ENCODE results near the gene RASGRF1. TPM values are rescaled to one million over a fixed set of nuclear protein-coding genes. Genes with fewer than 3 reads are reported as not detected.
"Not testable (repeated sequence)": the region's sequence is repeated elsewhere in the genome, so short reads cannot be mapped to it uniquely, and the experiment has no call there.

Gene RASGRF1
- total RNA-seq, 1 experiment from 2014 or later: not detected

DNA sequence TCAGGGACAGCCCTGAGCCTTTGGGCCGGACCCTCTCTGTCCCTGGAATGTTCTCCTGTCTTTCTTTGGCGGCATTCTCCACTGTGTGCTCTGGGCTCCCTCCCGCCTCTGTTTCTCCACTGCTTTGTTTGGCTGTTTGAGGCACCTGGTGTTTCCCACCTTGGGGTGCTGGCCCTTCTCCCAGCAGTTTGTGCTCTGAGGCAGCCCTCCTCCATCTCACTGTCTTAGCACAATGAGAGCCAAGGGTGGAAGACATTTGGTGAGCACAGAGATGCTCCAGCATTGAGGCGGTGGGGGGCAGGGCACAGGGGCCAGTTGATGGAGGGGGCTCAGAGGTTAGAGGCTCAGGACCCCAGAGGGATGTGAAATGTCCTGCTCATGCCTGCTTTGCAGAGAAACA, 54.3 kb downstream of the RASGRF1 start:
- no peak for DNase-seq (ENCODE audit: low read depth)

DNA sequence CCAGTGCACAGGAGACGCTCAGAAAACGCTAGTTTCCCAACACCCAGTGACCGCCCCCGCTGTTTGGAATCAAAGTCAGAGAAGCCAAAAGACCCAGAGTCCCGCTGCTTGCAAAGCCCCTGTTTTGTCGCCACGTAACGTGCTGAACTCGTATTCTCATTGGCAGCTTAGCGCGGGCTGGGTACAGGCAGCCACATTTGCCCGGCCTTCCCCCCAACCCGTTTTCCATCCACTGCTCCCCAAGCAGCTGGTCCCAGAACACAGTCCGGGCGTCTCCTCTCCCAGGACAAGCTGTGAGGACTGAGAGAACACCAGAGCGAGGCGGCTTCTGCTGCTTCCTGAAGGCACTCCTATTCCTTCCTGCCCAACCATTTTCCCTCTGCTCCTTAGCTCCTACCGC, 54.8 kb downstream of the RASGRF1 start:
- no peak for DNase-seq (ENCODE audit: low read depth)

DNA sequence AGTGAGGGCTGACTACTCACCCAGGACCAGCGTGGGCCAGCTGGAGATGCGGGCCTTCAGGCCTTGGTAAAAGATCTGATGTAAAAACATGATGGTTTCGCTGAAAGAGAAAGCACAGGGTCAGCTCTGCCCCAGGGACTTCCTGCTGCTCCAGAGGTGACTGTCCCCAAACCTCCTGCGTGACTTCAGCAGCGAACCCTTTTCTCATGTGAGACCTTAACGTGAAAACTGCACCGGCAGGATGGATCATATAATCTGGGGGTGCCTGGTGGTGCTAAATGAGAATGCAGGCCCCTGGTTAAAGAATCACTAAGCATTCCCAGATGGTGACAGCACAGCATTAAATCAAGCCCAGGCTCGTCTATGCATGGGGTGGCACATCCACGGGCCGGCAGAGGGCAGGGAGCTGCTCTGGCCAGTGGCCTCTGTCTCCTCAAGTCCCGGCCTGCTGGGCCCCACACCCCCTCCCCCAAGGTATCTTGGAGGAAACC, 55.4 kb downstream of the RASGRF1 start:
- no peak for DNase-seq (ENCODE audit: low read depth)

DNA sequence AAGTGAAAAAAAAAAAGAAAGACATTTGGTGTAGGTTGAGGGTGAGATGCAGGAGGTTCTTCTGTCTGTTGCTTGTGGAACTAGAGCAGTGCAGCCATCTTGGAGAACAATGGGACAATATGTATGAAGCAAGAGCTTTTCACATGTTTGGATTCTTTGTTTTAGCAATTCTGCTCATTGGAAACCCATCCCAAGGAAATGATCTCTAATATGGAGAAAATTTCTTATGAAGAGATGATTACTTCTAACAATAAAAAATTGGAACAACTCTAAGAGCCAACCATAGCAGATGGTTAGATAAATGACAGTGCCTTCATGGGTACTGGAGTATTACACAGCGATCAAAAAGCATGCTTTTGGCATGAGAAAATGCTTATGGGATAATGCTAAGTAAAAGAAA, 56.3 kb downstream of the RASGRF1 start:
- no peak for DNase-seq (ENCODE audit: low read depth)

DNA sequence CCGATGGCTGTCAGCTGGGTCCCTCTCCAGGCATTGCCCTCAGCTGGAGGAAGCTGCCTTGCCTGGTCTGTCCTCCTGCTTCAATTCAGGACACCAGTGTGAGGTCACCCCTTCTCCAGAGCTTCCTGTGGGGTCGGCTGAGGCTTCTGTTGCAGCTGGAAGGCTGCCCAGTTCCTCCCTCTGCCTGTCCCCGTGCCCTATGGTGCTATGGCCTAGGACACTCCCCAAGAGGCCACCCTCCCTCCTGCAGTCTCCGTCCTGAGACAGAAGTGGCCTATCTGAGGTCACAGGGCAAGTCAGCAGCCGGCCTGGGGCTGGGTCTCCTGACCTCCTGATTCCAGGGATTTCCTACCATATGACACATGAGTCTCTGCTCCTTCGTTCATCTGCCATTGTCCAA, 57.9 kb downstream of the RASGRF1 start:
- DNase-seq (ENCODE audit: low read depth): no peak

DNA sequence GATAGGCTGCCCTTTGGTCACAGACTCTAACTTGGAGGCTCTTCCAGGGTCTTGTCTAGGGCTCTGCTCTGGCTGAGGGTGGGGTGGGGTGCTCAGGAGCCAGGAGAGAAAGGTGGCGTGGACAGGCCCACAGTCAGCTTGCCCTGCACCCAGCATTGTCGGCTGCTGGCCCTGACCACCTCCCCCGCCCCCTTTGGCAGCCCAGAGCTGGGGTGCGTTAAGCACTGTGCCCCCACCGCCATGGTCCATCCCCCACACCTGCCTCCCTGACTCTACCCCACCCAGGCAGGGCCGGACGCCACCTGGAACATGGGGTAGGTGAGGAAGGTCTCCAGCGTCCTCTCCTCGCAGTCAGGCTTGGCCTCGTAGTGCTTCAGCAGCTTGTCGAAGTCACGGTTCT, 58.8 kb downstream of the RASGRF1 start:
- no peak for DNase-seq (ENCODE audit: low read depth)

DNA sequence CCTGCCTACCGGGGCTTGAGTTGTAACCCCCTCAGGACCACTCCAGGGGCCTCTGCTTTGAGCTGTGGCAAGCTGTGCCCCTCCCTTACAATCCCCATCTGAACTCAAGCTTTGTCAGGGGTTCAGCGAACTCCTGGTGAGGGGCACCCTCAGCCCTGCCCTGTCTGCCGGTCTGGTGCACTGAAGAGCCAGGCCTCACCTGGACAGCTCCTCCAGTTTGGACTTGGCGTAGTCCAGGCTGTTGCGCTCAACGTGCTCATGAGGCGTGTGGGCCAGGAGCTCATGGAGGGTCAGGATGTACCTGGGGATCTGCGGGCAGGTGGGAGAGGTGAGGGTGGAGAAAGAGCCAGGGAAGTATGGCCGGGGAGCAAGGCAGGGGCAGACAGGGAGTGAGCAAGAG, 59.4 kb downstream of the RASGRF1 start:
- no peak for DNase-seq (ENCODE audit: low read depth)

DNA sequence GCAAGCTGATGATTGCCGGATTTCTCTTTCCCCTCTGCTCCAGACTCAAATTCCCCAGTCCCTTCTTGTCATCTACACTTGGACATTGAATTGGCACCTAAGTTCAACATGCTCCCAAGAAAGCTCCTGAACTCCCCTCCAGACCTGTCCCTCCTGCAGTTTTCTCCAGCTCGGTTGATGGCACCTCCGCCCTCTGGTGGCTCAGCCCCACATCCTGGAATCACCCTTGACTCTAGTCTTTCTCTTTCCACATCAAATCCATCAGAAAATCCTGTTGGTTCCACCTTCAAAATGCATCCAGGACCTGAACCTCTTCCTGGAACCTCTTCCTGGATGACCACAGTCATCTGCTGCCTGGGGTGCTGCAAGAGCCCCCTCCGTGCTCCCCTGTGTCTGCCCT, 60.1 kb downstream of the RASGRF1 start:
- DNase-seq (ENCODE audit: low read depth): no peak

DNA sequence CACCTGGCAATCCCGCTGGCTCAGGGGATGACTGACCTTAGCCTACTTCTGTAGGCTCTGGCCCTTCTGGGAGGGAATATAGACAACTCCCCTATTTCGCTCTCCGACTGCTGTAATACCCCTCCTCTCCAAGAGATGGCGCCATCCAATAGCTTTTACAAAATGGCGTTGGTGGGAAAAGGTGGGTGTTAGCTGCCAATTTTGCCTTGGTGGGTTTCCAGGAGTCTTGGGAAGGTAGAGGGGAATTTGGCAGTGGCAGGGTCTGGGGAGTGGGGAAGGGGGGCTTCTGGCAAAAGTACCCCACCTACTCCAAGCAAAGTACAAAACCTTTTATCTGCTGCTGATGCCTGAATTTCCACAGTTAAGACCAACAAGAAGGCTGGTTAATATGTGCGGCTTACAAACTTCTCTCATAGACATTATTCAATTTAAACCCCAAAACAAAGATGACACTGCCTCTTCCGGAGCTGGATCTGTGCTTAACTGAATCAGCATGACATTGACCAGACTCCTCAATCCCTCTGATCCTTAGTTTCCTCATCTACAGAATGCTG, 62.1 kb downstream of the RASGRF1 start:
- peak; percentile 40 for DNase-seq (ENCODE audit: low read depth)

DNA sequence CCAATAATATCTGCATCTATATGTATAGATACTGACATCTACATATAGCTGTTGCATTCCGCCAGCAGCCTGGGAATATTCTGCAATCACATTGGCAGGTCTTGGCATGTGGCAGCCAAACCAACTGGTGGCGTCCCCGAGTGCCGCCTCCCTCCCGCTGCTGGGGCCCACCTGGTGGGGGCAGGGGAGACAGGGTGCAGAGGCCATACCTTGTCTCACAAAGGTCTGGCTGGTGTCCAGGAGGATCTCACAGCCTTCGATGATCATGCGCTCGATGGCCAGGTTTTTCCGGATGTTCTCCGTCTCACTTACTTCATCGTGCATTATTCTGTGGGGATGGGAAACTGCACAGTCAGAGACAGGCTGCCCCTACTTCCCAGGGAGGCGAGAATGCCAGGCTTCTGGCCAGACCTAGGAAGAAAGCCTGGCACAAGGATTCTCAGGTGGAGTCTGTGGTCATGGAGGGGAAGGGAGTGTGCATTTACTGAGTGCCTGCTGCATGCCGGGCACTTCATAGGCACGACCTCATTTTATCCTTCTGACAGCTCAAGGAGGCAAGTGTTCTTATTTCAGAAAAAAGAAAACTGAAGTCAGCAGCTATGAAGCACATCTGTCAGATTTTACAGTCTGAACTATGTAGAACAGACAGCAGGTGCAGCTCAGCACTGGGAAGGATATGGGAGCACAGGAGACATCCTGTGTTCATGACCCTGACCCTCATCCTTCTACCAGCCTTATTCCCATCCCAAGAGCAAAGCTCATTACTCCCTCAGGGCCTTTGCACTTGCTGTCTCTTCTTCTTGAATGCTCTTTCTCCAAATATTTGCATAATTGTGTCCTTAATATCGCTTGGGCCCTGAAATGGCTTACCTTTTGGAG, 62.8 kb downstream of the RASGRF1 start:
- DNase-seq (ENCODE audit: low read depth): no peak

DNA sequence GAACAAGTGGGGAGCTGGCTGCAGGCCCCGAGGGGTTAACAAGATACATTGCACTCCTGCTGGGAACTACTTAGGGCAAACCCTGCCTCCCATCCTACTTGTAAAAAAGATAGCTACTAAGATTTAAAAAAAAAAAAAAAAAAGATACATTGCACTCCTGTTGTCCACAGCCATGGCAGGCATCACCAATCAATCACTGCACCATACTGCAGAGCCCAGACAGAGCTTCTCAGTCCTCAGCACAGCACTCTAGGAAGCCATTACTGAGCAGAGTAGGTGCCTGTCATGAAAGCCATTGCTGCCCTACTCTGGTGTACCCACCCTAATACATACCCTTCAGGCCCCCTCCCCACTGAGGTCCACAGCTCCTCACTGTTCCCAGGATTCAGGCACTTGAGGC, 64.8 kb downstream of the RASGRF1 start:
- DNase-seq (ENCODE audit: low read depth): no peak

DNA sequence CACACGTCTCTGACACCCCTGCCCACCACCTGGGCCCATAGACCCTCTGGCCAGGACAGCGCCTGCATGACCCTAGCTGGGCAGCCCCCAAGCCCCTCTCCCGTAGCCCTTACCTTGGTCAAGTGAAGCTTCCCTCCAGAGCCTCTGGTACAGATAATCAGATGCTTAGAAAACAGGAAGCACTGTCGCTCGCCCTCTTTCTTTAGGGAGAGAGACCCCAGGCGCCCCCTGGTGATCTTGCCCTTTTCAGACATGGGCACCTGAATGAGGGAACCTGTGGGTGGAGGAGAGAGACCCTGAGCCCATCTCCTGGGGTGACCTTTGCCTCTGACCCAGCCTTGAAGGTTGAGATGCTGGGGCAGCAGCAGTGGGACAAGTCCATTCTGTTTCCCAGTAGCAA, 65.4 kb downstream of the RASGRF1 start:
- no peak for DNase-seq (ENCODE audit: low read depth)

DNA sequence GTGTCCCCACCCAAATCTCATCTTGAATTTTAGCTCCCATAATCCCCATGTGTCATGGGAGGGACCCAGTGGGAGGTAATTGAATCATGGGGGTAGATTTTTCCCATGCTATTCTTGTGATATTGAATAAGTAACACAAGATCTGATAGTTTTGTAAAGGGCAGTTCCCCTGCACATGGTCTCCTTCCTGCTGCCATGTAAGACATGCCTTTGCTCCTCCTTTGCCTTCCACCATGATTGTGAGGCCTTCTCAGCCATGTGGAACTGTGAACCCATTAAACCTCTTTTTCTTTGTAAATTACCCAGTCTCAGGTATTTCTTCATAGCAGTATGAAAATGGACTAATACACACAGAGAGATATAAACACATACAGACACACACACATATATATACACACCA, 66.1 kb downstream of the RASGRF1 start:
- DNase-seq (ENCODE audit: low read depth): not testable (repeated sequence)

DNA sequence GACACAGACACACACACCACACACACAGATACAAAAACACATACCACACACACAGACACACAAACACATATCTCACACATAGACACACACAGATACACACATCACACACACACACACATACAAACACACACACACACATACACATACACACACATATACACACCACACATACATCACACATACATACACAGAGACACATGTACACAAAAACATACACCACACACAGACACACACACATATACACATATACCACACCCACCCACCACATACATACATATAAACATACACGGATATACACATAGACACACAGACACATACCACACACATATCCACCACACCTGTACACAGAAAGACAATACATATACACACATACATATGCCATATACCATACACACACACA, 66.7 kb downstream of the RASGRF1 start:
- no peak for DNase-seq (ENCODE audit: low read depth)

DNA sequence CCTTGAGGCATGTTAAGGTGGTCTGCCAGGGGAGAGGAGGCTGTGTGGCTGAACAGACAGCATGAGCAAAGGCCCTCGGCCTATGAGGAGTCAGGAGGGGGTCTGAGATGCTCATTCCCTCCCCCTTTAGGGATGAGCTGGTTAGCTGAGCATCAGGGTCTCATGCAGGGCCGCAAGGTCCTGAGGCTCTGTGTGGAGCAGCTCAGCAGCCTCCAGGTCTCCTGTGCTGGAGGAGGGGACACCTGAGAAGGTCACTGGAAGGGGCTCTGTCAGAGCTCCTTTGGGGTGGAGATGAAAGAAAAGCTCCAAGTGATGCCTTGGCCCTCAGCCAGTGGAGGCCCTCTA, 67.1 kb downstream of the RASGRF1 start:
- DNase-seq (ENCODE audit: low read depth): no peak

DNA sequence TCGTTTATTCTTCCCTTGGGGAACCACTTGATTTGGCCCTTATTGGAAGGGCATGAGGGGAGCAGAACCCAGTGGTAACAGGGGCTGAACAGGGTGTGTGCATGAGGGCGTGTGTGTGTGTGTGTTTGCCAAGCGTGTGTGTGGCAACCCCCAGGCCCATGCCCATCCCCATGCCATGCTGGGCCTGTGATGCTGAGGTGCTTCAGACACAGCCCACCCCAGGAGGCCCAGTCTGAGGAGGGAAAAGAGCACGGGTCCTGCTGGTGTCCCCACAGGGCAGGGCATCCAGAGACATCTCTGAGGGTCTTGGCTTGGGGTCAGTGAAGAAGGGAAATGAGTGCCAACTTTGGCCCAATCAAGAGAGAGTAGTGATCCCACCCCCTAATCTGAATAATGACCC, 71.6 kb downstream of the RASGRF1 start:
- DNase-seq (ENCODE audit: low read depth): no peak

DNA sequence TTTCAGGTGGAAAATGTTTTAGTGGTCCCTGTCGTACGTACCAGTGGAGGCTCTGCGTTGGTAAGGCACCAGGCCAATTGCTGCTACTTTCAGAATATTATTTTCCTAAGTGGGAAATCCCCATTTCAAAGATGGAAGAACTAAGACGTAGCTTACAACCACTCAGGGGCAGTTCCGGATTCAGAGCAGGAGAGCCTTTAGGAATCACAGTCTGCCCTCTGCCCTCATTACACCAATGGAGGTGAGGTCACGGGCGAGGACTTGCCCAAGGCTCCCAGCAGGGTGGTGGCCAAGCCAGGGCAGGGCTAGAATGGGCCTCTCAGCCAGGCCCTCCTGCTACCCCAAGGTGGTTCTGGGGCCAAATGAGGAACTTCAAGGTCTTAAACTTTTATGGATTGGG, 72.6 kb downstream of the RASGRF1 start:
- DNase-seq (ENCODE audit: low read depth): no peak

DNA sequence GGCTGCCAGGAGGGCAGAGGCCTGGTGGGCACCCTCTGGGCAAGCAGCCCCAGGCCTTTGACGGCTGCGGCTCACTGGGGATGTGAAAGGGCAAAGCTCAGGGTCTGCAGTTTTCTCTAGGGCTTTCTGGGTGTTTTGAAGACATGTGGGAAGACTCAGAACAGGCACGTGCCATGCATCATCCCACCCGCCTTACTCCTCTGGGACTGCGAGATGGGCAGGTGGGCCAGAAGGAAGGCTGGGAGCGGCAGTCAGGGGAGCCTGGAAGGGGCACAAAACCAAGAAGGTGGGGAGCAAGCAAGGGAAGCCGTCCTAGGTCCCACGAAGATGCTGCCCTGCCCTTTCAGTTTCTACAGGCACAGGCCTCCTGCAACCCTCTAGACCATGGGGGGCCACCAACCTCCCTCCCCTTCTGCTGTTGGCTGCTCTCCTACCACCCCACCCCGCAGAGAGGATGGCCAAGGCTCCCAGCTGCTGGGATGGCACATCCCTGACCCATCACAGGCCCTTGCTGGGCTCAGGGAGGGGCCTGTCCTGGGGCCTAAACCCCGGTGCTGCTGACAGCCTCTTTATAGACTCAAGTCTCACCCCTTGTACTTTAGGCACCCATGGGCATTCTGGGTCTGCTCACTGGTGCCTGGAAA, 73.9 kb downstream of the RASGRF1 start:
- DNase-seq (ENCODE audit: low read depth): no peak

DNA sequence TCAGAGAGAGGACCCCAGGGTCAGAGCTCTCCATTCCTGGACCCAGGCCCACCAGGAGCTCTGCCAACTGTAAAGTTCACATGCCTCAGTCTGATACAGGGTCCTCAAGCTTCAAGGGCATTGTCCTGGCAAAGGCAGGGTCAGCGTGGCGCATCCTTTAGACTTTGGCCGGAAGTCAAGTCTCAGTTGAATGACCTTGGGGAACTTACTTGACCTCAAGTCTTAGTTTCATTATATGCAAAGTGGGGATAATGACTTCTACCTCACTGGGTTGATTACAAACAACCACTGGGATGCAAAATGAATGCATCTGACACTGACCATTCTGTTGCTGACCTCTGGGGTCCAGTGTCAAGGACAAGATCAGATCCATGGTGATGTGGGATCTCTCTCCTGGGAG, 75.2 kb downstream of the RASGRF1 start:
- DNase-seq (ENCODE audit: low read depth): no peak

DNA sequence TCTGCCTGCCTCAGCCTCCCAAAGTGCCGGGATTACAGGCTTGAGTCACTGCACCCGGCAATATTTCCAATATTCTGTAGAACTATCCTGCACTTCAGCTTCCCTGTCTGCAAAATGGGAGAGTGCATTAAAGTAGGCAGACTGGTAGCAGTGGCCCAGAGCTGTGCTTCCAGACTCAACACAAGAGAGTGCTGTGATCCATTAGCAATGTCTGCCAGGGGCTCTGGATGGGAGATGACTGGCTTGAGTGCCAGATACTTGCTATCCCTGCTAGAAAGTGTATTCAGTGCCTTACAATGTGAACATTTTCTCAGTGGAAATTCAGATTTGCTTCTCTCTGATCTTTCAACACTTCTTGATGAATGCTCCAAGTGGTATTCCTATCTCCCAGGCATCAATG, 80.3 kb downstream of the RASGRF1 start:
- no peak for DNase-seq (ENCODE audit: low read depth)

DNA sequence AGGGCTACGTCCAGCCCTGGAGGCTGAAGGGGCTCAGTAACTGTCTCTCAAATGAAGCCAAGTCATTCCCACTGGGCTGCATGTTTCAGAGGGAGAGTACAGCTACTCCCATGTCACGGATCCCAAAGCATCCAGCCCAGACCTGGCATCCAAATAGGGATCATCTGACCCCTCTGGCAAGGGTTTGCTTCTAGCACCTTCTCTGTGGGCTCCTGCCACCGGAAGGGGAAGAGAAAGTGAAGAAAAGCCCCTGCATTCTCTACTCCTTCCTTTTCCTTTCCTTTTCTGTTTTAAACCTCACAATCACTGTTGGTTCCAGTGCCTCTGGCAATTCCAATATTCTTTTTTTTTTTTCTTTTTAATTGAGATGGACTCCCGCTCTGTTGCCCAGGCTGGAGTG, 81.2 kb downstream of the RASGRF1 start:
- DNase-seq (ENCODE audit: low read depth): no peak

DNA sequence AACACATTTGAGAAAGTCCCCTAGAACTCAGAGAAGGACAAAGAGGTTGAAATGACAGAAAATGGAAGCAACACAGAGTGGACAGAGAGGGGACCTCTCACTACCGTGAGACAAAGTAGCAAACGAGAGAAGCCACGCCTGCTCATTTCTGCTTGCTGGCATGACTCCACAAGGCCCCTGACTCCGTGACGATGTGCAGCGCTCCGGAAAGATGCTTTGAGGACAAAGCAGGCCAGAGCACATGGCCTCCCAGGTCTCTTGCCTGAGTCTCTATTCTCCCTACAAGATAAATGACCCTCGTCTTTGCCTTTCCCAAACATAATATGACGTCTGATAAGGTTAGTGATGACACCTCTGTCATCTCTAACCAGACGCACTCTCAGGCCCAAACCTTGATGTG, 81.9 kb downstream of the RASGRF1 start:
- DNase-seq (ENCODE audit: low read depth): no peak

DNA sequence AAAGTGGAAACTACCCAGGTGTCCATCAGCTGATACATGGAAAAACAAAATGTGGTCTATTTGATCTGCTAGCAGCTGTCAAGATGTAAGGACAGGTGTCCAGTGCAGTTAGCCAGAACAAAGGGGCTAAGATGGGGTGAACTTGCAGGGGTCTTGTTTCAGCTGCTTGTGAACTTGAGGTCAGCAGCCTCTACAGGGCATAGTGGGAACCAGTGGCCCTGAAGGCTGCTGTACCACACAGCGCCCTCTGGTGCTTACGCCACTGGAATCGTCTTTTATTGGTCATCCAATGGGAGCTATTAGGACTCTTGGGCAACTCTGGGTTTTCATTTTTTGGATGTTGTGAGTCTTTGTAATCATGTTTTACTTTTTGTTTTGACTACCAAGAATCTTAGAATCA, 83.5 kb downstream of the RASGRF1 start:
- DNase-seq (ENCODE audit: low read depth): peak; percentile 63

All from Daoy (cell line).